Measurements from ENCODE around the gene COL18A1. TPM values are rescaled to one million over a fixed set of nuclear protein-coding genes. Genes with fewer than 3 reads are reported as not detected.

Gene COL18A1
- total and polyA plus RNA-seq, 2 donors (not counting 1 experiment from before 2014, with no cell fraction given): 15.6 to 24.7 TPM

GRCh38 chr21:45447821-45448220 lies 42.9 kb downstream of the COL18A1 start:
- whole genome bisulfite sequencing (ENCODE audit: insufficient coverage): 89% methylated on average over 7 of the region's 8 CpGs
- no peaks in the 10 kb centered on the region for H3K4me1 Mint-ChIP-seq
- POLR2A ChIA-PET: no interaction called here

GRCh38 chr21:45448283-45448809 lies 43.4 kb downstream of the COL18A1 start:
- no peaks in the 10 kb centered on the region for H3K4me1 ChIP-seq (ENCODE audit: control insufficient read depth in 2 of 2, insufficient read depth in 2 of 2, low read length in 2 of 2)
- WGBS (ENCODE audit: insufficient coverage): 95% methylated on average over 20 of the region's 20 CpGs
- Mint-ChIP-seq H3K4me1 (no peaks in the 10 kb centered on the region), H3K27ac (peak overlapping the region; percentile 16), H3K4me3 (no peak overlapping the region), H3K27me3 (peaks cover 14% of the 10 kb centered on the region), H3K9me3 (ENCODE audit: insufficient read depth) (no peaks in the 10 kb centered on the region)
- H3K36me3 ChIP-seq (replicated peaks in 1 of 2; ENCODE audit: control extremely low read depth in 1 of 2, control insufficient read depth in 1 of 2, extremely low read depth in 1 of 2, insufficient read depth in 2 of 2, low read length in 1 of 2): no peaks in the 10 kb centered on the region
- peaks cover 1 to 9% (median 4%) of the 10 kb centered on the region in 3 donors for H3K9me3 ChIP-seq (ENCODE audit: control extremely low read depth in 1 of 3, control insufficient read depth in 2 of 3, insufficient read depth in 1 of 3, low read length in 2 of 3)
- CTCF ChIA-PET: no interaction called here
- H3K4me2 ChIP-seq (replicated peaks; ENCODE audit: low read depth, low read length, poor library complexity, severe bottlenecking): no peak overlapping the region
- POLR2A ChIA-PET: no interaction called here
- no peak overlapping the region for H2AFZ ChIP-seq (ENCODE audit: insufficient read depth, low read depth, low read length, poor library complexity, severe bottlenecking)
- H3K79me2 ChIP-seq (ENCODE audit: control insufficient read depth, insufficient read depth, low read length): no peaks in the 10 kb centered on the region
- H3K9ac ChIP-seq (ENCODE audit: low read length): no peak overlapping the region
- peaks cover 0 to 13% (median 0%) of the 10 kb centered on the region in 4 experiments for H3K27me3 ChIP-seq (replicated peaks in 1 of 4; ENCODE audit: control extremely low read depth in 1 of 4, control insufficient read depth in 3 of 4, insufficient read depth in 4 of 4, low read length in 3 of 4)
- no peak for DNase-seq
- H4K20me1 ChIP-seq (ENCODE audit: control insufficient read depth, insufficient read depth, low read length, poor library complexity, severe bottlenecking): no peaks in the 10 kb centered on the region
- TF ChIP-seq EZH2 (IDR thresholded peaks at IDR 0.05; ENCODE audit: borderline replicate concordance, insufficient read depth, low read depth, low read length, poor library complexity, severe bottlenecking) (no peak), CTCF (IDR thresholded peaks at IDR 0.05) (no peak)
- H3K4me3 ChIP-seq (ENCODE audit: control extremely low read depth in 1 of 5, extremely low read depth in 1 of 5, insufficient read depth in 1 of 5, low read depth in 2 of 5, low read length in 4 of 5): no peak overlapping the region
- H3K27ac ChIP-seq (ENCODE audit: low read length in 2 of 2): no peak overlapping the region
- no peak for ATAC-seq (ENCODE audit: low read depth)
- intact Hi-C loops (cut with micrococcal nuclease): no loop called here

More at GRCh38 chr21:45447821-45448220, 42.9 kb downstream of the COL18A1 start:
- H3K4me3 Mint-ChIP-seq: no peak overlapping the region
- Histone ChIP-seq H3K79me2 (ENCODE audit: control insufficient read depth, insufficient read depth, low read length) (no peaks in the 10 kb centered on the region), H3K27ac (ENCODE audit: low read length in 2 of 2) (no peak overlapping the region), H2AFZ (ENCODE audit: insufficient read depth, low read depth, low read length, poor library complexity, severe bottlenecking) (no peak overlapping the region), H3K4me2 (replicated peaks; ENCODE audit: low read depth, low read length, poor library complexity, severe bottlenecking) (no peak overlapping the region), H3K9me3 (ENCODE audit: control extremely low read depth in 1 of 3, control insufficient read depth in 2 of 3, insufficient read depth in 1 of 3, low read length in 2 of 3) (peaks cover 1 to 9% (median 4%) of the 10 kb centered on the region in 3 donors), H3K9ac (ENCODE audit: low read length) (no peak overlapping the region), H3K36me3 (replicated peaks in 1 of 2; ENCODE audit: control extremely low read depth in 1 of 2, control insufficient read depth in 1 of 2, extremely low read depth in 1 of 2, insufficient read depth in 2 of 2, low read length in 1 of 2) (no peaks in the 10 kb centered on the region), H4K20me1 (ENCODE audit: control insufficient read depth, insufficient read depth, low read length, poor library complexity, severe bottlenecking) (no peaks in the 10 kb centered on the region), H3K27me3 (replicated peaks in 1 of 4; ENCODE audit: control extremely low read depth in 1 of 4, control insufficient read depth in 3 of 4, insufficient read depth in 4 of 4, low read length in 3 of 4) (peaks cover 0 to 13% (median 0%) of the 10 kb centered on the region in 4 experiments), H3K4me1 (ENCODE audit: control insufficient read depth in 2 of 2, insufficient read depth in 2 of 2, low read length in 2 of 2) (no peaks in the 10 kb centered on the region), H3K4me3 (ENCODE audit: control extremely low read depth in 1 of 5, extremely low read depth in 1 of 5, insufficient read depth in 1 of 5, low read depth in 2 of 5, low read length in 4 of 5) (no peak overlapping the region)
- H3K9me3 Mint-ChIP-seq (ENCODE audit: insufficient read depth): no peaks in the 10 kb centered on the region
- TF ChIP-seq EZH2 (IDR thresholded peaks at IDR 0.05; ENCODE audit: borderline replicate concordance, insufficient read depth, low read depth, low read length, poor library complexity, severe bottlenecking) (no peak), CTCF (IDR thresholded peaks at IDR 0.05) (no peak)
- H3K27ac Mint-ChIP-seq: no peak overlapping the region
- H3K27me3 Mint-ChIP-seq: peaks cover 14% of the 10 kb centered on the region
- CTCF ChIA-PET: no interaction called here
- ATAC-seq (ENCODE audit: low read depth): no peak
- intact Hi-C loops (cut with micrococcal nuclease): no loop called here
- no peak for DNase-seq
